Mucosa of rectum (tissue), 2 donors: ENCODE results near the gene SHFL.

Experiments
- H3K27ac ChIP-seq, 2 donors: one replicate each; pipeline ENCODE4 v1.7.0; 2013; ENCODE audit warnings: inconsistent platforms in 2 of 2, low read depth in 2 of 2, low read length in 2 of 2
- H3K27me3 ChIP-seq, 2 donors: one replicate each; pipeline ENCODE4 v1.7.0; 2013; ENCODE audit warnings: low read length in 2 of 2; ENCODE audit not compliant: control insufficient read depth in 2 of 2, insufficient read depth in 2 of 2
- H3K36me3 ChIP-seq, 2 donors: one replicate each; pipeline ENCODE4 v1.7.0; 2013; ENCODE audit warnings: low read length in 2 of 2; ENCODE audit not compliant: control insufficient read depth in 2 of 2, insufficient read depth in 2 of 2
- H3K4me1 ChIP-seq, 2 donors: one replicate each; pipeline ENCODE4 v1.7.0; 2013; ENCODE audit warnings: low read length in 2 of 2, mild to moderate bottlenecking in 1 of 2; ENCODE audit not compliant: control insufficient read depth in 2 of 2, insufficient read depth in 2 of 2
- H3K4me3 ChIP-seq, 2 donors: one replicate each; pipeline ENCODE4 v1.7.0; 2013; ENCODE audit warnings: low read length in 2 of 2
- H3K9ac ChIP-seq, 2 donors: one replicate each; pipeline ENCODE4 v1.7.0; 2013; ENCODE audit warnings: low read length in 2 of 2, low read depth in 1 of 2, mild to moderate bottlenecking in 1 of 2
- H3K9me3 ChIP-seq, 2 donors: one replicate each; pipeline ENCODE4 v1.7.0; 2013; ENCODE audit warnings: low read length in 2 of 2; ENCODE audit not compliant: control insufficient read depth in 2 of 2
- donor health status: healthy.
- donor health status: Normal muscosa, but diverticular disease.

Gene SHFL

DNA sequence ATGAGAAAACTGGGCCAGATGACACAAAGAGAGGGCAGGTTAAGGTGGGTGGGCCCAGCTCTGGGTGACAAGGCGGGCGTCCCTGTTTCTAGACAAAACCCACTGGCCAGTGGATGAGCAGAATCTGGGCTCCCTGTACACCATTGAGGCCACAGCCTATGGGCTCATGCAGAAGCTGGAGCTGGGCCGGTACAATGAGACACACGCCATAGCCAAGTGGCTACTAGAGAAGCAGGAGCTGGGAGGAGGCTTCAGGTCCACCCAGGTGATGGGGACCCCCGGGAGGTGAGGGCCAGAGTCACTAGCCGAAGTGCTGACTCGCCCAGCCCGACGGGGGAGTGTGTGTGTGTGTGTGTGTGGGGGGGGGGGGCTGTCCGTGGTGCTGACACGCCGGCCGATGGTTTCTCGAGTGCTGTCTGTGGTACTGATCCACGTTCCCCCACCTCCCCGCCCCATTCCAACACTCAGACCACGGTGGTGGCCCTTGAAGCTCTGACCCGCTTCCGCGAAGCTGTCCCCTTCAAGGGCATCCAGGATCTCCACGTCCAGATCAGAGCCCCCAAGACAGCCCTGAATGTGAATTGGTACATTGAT is 24.3 kb upstream of the SHFL start:
- Histone ChIP-seq H3K36me3 (no peaks in the 10 kb centered on the region), H3K4me1 (no peaks in the 10 kb centered on the region), H3K4me3 (no peak overlapping the region), H3K27ac (no peak overlapping the region), H3K27me3 (no peaks in the 10 kb centered on the region), H3K9ac (no peak overlapping the region), H3K9me3 (no peaks in the 10 kb centered on the region)

DNA sequence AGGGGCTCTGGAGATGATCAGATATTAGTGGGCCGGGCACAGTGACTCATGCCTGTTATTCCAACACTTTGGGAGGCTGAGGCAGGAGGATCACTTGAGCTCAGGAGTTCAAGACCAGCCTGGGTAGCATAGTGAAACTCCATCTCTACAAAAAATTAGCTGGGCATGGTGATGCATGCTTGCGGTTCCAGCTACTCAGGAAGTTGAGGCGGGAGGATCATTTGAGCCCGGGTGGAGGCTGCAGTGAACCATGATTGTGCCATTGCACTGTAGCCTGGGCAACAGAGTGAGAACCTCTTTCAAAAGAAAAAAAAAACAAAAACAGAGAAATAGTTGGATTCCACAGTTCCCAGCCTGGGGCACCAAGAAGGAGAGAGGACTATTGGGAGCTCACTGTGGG is 17.9 kb upstream of the SHFL start:
- H3K36me3 ChIP-seq: no peaks in the 10 kb centered on the region
- H3K27me3 ChIP-seq: peaks cover 0 to 6% of the 10 kb centered on the region in 2 donors
- no peaks in the 10 kb centered on the region for H3K4me1 ChIP-seq
- no peaks in the 10 kb centered on the region for H3K9me3 ChIP-seq
- no peak overlapping the region for H3K4me3 ChIP-seq
- no peak overlapping the region for H3K9ac ChIP-seq
- no peak overlapping the region for H3K27ac ChIP-seq

DNA sequence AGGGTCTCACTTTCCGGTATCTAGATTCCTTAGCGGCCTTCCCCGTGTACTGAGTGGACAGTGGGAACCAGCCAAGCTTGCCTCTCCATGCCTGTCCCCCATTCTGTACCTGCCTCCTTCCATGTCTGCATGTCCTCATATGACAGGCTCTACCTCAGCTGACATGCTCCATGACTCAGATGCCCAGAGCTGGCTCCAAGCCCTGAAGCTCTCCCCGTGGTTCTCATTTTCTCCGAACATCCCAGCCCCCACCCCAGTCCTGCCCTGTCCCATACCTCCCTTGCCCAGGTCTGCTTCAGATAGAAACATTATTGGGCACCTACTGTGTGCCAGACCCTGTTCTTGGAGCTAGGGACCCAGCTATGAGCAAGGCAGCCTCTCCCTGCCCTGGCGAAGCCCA is 17.1 kb upstream of the SHFL start:
- H3K27ac ChIP-seq: no peak overlapping the region

DNA sequence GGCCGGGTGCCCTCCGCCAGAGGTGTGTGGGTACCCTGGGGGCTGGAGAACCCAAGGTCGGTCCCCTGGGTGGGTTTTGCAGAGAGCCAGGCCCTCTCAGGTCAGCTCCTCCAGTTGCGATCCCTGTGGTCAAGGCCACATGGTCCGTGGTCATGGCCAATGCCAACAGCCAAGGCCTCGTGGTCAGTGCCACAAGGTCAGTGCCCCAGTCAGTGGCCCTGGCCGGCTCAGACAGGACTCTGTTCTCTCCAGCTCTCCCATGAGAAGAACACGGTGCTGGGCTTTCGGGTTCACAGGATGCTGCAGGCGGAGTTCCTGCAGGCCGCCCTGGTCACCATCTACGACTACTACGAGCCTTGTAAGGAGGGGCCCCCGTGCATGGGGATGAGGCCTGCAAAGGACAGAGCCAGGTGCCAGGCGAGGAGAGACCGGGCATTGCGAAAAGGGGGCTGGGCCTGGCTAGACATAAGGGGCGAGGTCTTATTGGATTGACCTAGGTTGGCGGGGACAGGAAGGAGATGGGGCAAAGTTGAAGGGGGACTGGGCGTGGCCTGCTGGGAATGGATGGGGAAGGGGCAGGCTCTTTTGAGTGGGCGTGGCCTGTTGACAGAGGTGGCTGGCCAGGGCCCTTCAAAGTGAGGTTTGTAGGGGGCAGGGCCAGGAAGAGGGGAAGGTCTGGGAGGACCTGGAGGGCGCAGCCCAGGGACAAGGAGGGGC is 15.2 kb upstream of the SHFL start:
- H3K27me3 ChIP-seq: peaks cover 0 to 6% of the 10 kb centered on the region in 2 donors
- no peak overlapping the region for H3K9ac ChIP-seq
- no peak overlapping the region for H3K4me3 ChIP-seq
- H3K9me3 ChIP-seq: peaks cover 0 to 7% of the 10 kb centered on the region in 2 donors
- no peaks in the 10 kb centered on the region for H3K36me3 ChIP-seq
- H3K27ac ChIP-seq: no peak overlapping the region
- no peaks in the 10 kb centered on the region for H3K4me1 ChIP-seq

More for the DNA sequence above, 17.1 kb upstream of the SHFL start:
- Histone ChIP-seq H3K4me3 (no peak overlapping the region), H3K9me3 (peaks cover 0 to 5% of the 10 kb centered on the region in 2 donors), H3K27me3 (peaks cover 0 to 6% of the 10 kb centered on the region in 2 donors), H3K9ac (no peak overlapping the region), H3K4me1 (no peaks in the 10 kb centered on the region), H3K36me3 (no peaks in the 10 kb centered on the region)

DNA sequence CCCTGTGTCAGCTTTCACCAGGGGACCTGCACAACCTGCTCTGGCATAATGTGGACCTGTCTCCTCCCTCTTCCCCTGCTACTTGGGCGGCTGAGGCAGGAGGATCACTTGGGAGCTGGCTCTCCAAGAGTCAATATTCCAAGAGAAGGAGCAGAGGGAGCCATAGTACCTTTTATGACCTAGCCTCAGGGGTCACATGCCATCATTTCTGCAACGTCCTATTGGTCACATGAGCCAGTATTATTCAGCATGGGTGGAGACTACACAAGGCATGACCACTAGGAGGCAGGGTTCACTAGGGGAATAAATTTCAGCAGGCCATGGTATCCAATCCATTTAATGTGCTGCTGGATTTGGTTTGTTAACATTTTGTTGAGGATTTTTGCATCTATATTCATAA is 12.0 kb upstream of the SHFL start:
- Histone ChIP-seq H3K9me3 (peaks cover 0 to 7% of the 10 kb centered on the region in 2 donors), H3K27me3 (no peaks in the 10 kb centered on the region), H3K9ac (no peak overlapping the region), H3K4me3 (no peak overlapping the region), H3K36me3 (no peaks in the 10 kb centered on the region), H3K4me1 (no peaks in the 10 kb centered on the region), H3K27ac (no peak overlapping the region)

DNA sequence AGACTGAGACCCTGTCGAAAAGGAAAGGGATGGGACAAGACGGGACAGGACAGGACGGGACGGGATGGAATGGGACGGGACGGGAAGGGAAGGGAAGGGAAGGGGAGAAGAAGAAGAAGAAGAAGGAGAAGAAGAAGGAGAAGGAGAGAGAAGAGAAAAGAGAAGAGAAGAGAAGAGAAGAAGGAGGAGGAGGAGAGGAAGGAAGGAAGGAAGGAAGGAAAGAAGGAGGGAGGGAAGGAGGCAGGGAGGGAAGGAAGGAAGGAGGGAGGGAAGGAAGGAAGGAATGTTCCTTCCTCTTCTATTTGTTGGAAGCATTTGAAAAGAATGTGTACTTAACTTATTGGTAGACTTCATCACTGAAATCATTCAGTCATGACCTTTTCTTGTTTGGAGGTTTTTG is 9.6 kb upstream of the SHFL start:
- no peaks in the 10 kb centered on the region for H3K36me3 ChIP-seq
- H3K9me3 ChIP-seq: peaks cover 0 to 7% of the 10 kb centered on the region in 2 donors
- no peaks in the 10 kb centered on the region for H3K27me3 ChIP-seq
- no peaks in the 10 kb centered on the region for H3K4me1 ChIP-seq
- H3K4me3 ChIP-seq: no peak overlapping the region
- H3K9ac ChIP-seq: no peak overlapping the region
- H3K27ac ChIP-seq: no peak overlapping the region

DNA sequence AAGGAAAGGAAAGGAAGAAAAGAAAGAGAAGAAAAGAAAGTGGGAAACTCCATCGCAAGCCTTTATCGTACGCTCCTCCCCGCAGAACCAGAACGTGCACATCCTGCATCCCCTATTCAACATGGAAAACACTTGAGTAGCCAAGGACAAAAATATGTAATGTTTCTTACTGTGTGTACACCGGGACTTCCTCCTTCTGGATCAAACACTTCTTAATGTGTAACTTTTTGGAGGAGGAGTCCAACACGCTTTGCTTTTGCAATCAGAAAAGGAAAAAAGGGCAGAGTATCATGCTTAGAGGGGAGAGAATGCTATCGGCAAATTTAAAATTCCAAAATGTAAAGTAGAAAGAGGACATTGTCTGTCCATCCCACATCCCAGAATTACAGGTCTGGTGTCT is 7.8 kb upstream of the SHFL start:
- no peak overlapping the region for H3K4me3 ChIP-seq
- no peaks in the 10 kb centered on the region for H3K4me1 ChIP-seq
- H3K27me3 ChIP-seq: no peaks in the 10 kb centered on the region
- H3K36me3 ChIP-seq: no peaks in the 10 kb centered on the region
- peaks cover 0 to 7% of the 10 kb centered on the region in 2 donors for H3K9me3 ChIP-seq
- no peak overlapping the region for H3K9ac ChIP-seq
- H3K27ac ChIP-seq: no peak overlapping the region

DNA sequence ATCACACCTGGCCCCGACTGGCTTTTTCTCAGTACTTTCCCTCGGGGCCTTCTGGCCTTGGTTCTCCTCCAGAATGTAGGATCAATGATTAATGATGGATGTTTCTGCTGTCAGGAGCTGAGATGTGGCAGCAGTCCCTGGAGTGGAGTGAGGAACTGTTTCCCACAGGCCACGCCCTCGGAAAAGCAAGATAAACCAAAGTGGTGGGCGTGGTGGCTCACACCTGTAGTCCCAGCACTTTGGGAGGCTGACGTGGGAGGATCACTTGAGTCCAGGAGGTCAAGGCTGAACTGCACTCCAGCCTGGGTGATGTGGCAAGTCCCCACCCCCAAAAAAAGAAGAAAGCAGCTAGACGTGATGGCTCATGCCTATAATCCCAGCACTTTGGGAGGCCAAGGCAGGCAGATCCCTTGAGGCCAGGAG is 7.1 kb upstream of the SHFL start:
- Histone ChIP-seq H3K4me3 (no peak overlapping the region), H3K27ac (no peak overlapping the region), H3K36me3 (no peaks in the 10 kb centered on the region), H3K9me3 (peaks cover 0 to 2% of the 10 kb centered on the region in 2 donors), H3K9ac (no peak overlapping the region), H3K27me3 (no peaks in the 10 kb centered on the region), H3K4me1 (no peaks in the 10 kb centered on the region)

DNA sequence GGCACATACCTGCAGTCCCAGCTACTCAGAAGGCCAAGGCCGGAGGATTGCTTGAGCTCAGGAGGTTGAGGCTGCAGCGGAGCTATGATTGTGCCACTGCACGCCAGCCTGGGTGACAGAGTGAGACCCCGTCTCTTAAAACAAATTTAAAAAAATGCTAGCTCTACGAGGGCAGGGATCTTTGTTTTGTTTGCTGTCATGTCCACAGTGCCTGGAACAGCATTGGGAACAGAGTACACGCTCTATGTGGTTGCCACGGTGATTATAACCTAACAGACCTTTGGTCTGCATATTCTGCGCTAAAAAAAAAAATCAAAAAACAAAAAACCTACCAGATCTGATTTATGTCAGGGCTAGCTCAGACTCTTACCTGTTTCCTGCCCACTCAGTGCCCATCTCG is 2.2 kb upstream of the SHFL start:
- Histone ChIP-seq H3K4me1 (no peaks in the 10 kb centered on the region), H3K4me3 (no peak overlapping the region), H3K27ac (no peak overlapping the region), H3K9ac (no peak overlapping the region), H3K27me3 (no peaks in the 10 kb centered on the region), H3K9me3 (no peaks in the 10 kb centered on the region), H3K36me3 (peaks cover 0 to under 1% of the 10 kb centered on the region in 2 donors)

DNA sequence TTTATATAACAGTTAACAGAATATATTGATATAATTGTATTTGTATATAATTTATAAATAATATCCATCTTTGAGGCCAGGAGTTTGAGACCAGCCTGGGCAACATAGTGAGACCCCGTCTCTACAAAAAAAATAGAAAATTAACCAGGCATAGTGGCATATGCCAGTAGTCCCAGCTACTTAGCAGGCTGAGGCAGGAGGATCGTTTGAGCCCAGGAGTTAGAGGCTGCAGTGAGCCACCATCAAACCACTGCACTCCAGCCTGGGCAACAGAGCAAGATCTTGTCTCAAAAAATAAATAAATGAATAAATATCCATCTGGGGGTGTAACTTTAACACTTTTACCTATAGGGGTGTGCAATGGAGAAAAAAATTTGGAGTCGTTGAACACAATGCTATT is 1.3 kb upstream of the SHFL start:
- H3K4me1 ChIP-seq: no peaks in the 10 kb centered on the region
- no peaks in the 10 kb centered on the region for H3K9me3 ChIP-seq
- no peak overlapping the region for H3K27ac ChIP-seq
- H3K27me3 ChIP-seq: no peaks in the 10 kb centered on the region
- H3K36me3 ChIP-seq: peaks cover 0 to 9% of the 10 kb centered on the region in 2 donors
- no peak overlapping the region for H3K4me3 ChIP-seq
- H3K9ac ChIP-seq: no peak overlapping the region
